ENCODE measurements around the gene PEAK1.

PEAK1 gene

GRCh38 chr15:77398927-77399326 lies 21.0 kb downstream of the PEAK1 start:
- Mint-ChIP-seq H3K36me3 (ENCODE audit: low read depth) (peaks cover 28% of the 10 kb centered on the region), H3K9me3 (peaks cover 57% of the 10 kb centered on the region), H3K4me1 (ENCODE audit: low read depth) (peaks cover 3% of the 10 kb centered on the region), H3K4me3 (no peak overlapping the region), H3K27ac (no peak overlapping the region), H3K27me3 (ENCODE audit: low read depth) (no peaks in the 10 kb centered on the region)

- Mint-ChIP-seq H3K4me1 (ENCODE audit: low read depth) (no peaks in the 10 kb centered on the region), H3K36me3 (ENCODE audit: low read depth) (peaks cover 33% of the 10 kb centered on the region), H3K27me3 (ENCODE audit: low read depth) (no peaks in the 10 kb centered on the region), H3K9me3 (peaks cover 57% of the 10 kb centered on the region), H3K27ac (no peak overlapping the region), H3K4me3 (no peak overlapping the region)
Observed at GRCh38 chr15:77396692-77397091, 23.2 kb downstream of the PEAK1 start.

- peaks cover 31% of the 10 kb centered on the region for H3K36me3 Mint-ChIP-seq (ENCODE audit: low read depth)
- no peak overlapping the region for H3K4me3 Mint-ChIP-seq
- no peaks in the 10 kb centered on the region for H3K27me3 Mint-ChIP-seq (ENCODE audit: low read depth)
- no peak overlapping the region for H3K27ac Mint-ChIP-seq
- H3K4me1 Mint-ChIP-seq (ENCODE audit: low read depth): no peaks in the 10 kb centered on the region
- peaks cover 54% of the 10 kb centered on the region for H3K9me3 Mint-ChIP-seq
Observed at GRCh38 chr15:77395013-77395774, 24.7 kb downstream of the PEAK1 start.

- H3K9me3 Mint-ChIP-seq: peaks cover 36% of the 10 kb centered on the region
- peaks cover 23% of the 10 kb centered on the region for H3K36me3 Mint-ChIP-seq (ENCODE audit: low read depth)
- no peak overlapping the region for H3K4me3 Mint-ChIP-seq
- no peaks in the 10 kb centered on the region for H3K4me1 Mint-ChIP-seq (ENCODE audit: low read depth)
- H3K27ac Mint-ChIP-seq: no peak overlapping the region
- H3K27me3 Mint-ChIP-seq (ENCODE audit: low read depth): no peaks in the 10 kb centered on the region
Observed at GRCh38 chr15:77393471-77393840, 26.4 kb downstream of the PEAK1 start.

- Mint-ChIP-seq H3K27ac (no peak overlapping the region), H3K9me3 (peaks cover 31% of the 10 kb centered on the region), H3K36me3 (ENCODE audit: low read depth) (peaks cover 18% of the 10 kb centered on the region), H3K4me3 (no peak overlapping the region), H3K4me1 (ENCODE audit: low read depth) (no peaks in the 10 kb centered on the region), H3K27me3 (ENCODE audit: low read depth) (no peaks in the 10 kb centered on the region)
Observed at GRCh38 chr15:77392762-77393470, 27.0 kb downstream of the PEAK1 start.

GRCh38 chr15:77391372-77391951 lies 28.4 kb downstream of the PEAK1 start:
- H3K27ac Mint-ChIP-seq: no peak overlapping the region
- no peaks in the 10 kb centered on the region for H3K27me3 Mint-ChIP-seq (ENCODE audit: low read depth)
- H3K4me1 Mint-ChIP-seq (ENCODE audit: low read depth): peaks cover 2% of the 10 kb centered on the region
- peaks cover 19% of the 10 kb centered on the region for H3K9me3 Mint-ChIP-seq
- H3K4me3 Mint-ChIP-seq: no peak overlapping the region
- H3K36me3 Mint-ChIP-seq (ENCODE audit: low read depth): peaks cover 15% of the 10 kb centered on the region

GRCh38 chr15:77387365-77388105 lies 32.4 kb downstream of the PEAK1 start:
- Mint-ChIP-seq H3K27ac (no peak overlapping the region), H3K27me3 (ENCODE audit: low read depth) (no peaks in the 10 kb centered on the region), H3K9me3 (no peaks in the 10 kb centered on the region), H3K4me3 (no peak overlapping the region), H3K36me3 (ENCODE audit: low read depth) (no peaks in the 10 kb centered on the region), H3K4me1 (ENCODE audit: low read depth) (peaks cover 6% of the 10 kb centered on the region)

GRCh38 chr15:77386626-77387025 lies 33.3 kb downstream of the PEAK1 start:
- Mint-ChIP-seq H3K36me3 (ENCODE audit: low read depth) (no peaks in the 10 kb centered on the region), H3K9me3 (no peaks in the 10 kb centered on the region), H3K4me1 (ENCODE audit: low read depth) (peaks cover 6% of the 10 kb centered on the region), H3K27me3 (ENCODE audit: low read depth) (no peaks in the 10 kb centered on the region), H3K4me3 (no peak overlapping the region), H3K27ac (no peak overlapping the region)

- no peak overlapping the region for H3K27ac Mint-ChIP-seq
- peaks cover 6% of the 10 kb centered on the region for H3K4me1 Mint-ChIP-seq (ENCODE audit: low read depth)
- no peak overlapping the region for H3K4me3 Mint-ChIP-seq
- H3K27me3 Mint-ChIP-seq (ENCODE audit: low read depth): no peaks in the 10 kb centered on the region
- no peaks in the 10 kb centered on the region for H3K36me3 Mint-ChIP-seq (ENCODE audit: low read depth)
- H3K9me3 Mint-ChIP-seq: no peaks in the 10 kb centered on the region
Observed at GRCh38 chr15:77384589-77385359, 35.1 kb downstream of the PEAK1 start.

- H3K36me3 Mint-ChIP-seq (ENCODE audit: low read depth): no peaks in the 10 kb centered on the region
- H3K27me3 Mint-ChIP-seq (ENCODE audit: low read depth): no peaks in the 10 kb centered on the region
- H3K9me3 Mint-ChIP-seq: no peaks in the 10 kb centered on the region
- H3K27ac Mint-ChIP-seq: no peak overlapping the region
- no peak overlapping the region for H3K4me3 Mint-ChIP-seq
- peaks cover 6% of the 10 kb centered on the region for H3K4me1 Mint-ChIP-seq (ENCODE audit: low read depth)
Observed at GRCh38 chr15:77384086-77384485, 35.8 kb downstream of the PEAK1 start.

GRCh38 chr15:77380033-77380432 lies 39.9 kb downstream of the PEAK1 start:
- H3K4me1 Mint-ChIP-seq (ENCODE audit: low read depth): peaks cover 5% of the 10 kb centered on the region
- H3K27ac Mint-ChIP-seq: no peak overlapping the region
- no peak overlapping the region for H3K4me3 Mint-ChIP-seq
- H3K27me3 Mint-ChIP-seq (ENCODE audit: low read depth): no peaks in the 10 kb centered on the region
- H3K9me3 Mint-ChIP-seq: no peaks in the 10 kb centered on the region
- no peaks in the 10 kb centered on the region for H3K36me3 Mint-ChIP-seq (ENCODE audit: low read depth)

- Mint-ChIP-seq H3K27me3 (ENCODE audit: low read depth) (no peaks in the 10 kb centered on the region), H3K36me3 (ENCODE audit: low read depth) (no peaks in the 10 kb centered on the region), H3K9me3 (no peaks in the 10 kb centered on the region), H3K27ac (no peak overlapping the region), H3K4me1 (ENCODE audit: low read depth) (peaks cover 2% of the 10 kb centered on the region), H3K4me3 (no peak overlapping the region)
Observed at GRCh38 chr15:77376770-77377169, 43.1 kb downstream of the PEAK1 start.

- Mint-ChIP-seq H3K27me3 (ENCODE audit: low read depth) (no peaks in the 10 kb centered on the region), H3K9me3 (no peaks in the 10 kb centered on the region), H3K27ac (no peak overlapping the region)
Observed at GRCh38 chr15:77375133-77375532, 44.8 kb downstream of the PEAK1 start.

GRCh38 chr15:77373441-77373840 lies 46.5 kb downstream of the PEAK1 start:
- peaks cover 2% of the 10 kb centered on the region for H3K4me1 Mint-ChIP-seq (ENCODE audit: low read depth)
- no peaks in the 10 kb centered on the region for H3K36me3 Mint-ChIP-seq (ENCODE audit: low read depth)
- H3K27me3 Mint-ChIP-seq (ENCODE audit: low read depth): no peaks in the 10 kb centered on the region
- no peaks in the 10 kb centered on the region for H3K9me3 Mint-ChIP-seq
- no peak overlapping the region for H3K4me3 Mint-ChIP-seq
- H3K27ac Mint-ChIP-seq: no peak overlapping the region

More at GRCh38 chr15:77375133-77375532, 44.8 kb downstream of the PEAK1 start:
- H3K36me3 Mint-ChIP-seq (ENCODE audit: low read depth): no peaks in the 10 kb centered on the region
- no peak overlapping the region for H3K4me3 Mint-ChIP-seq
- peaks cover 2% of the 10 kb centered on the region for H3K4me1 Mint-ChIP-seq (ENCODE audit: low read depth)
